WTC11 (cell line): ENCODE data around the gene PIK3R2. TPM values are rescaled to one million over a fixed set of nuclear protein-coding genes. Genes with fewer than 3 reads are reported as not detected.

Experiments used
- ATAC-seq: fragments of 200-7000 bp; cut with Tn5 transposase; 2 replicates; pipeline ENCODE4 v1.10.0; 2021; ENCODE audit warnings: mild to moderate bottlenecking, moderate library complexity
- CTCF ChIA-PET: fragments of 300-600 bp; sonication (Branson Sonifier 250); formaldehyde crosslinking; loops from one replicate; lab custom pipeline; 2021; ENCODE audit warnings: antibody characterized with exemption; lab: Charles Lee
- POLR2A ChIA-PET: fragments of 350-600 bp; sonication (Branson Sonifier 250); formaldehyde crosslinking; loops from one replicate; lab custom pipeline; 2021; ENCODE audit warnings: antibody characterized with exemption; lab: Charles Lee
- DNase-seq: peaks from one replicate; pipeline ENCODE4 v3.0.0; 2021; ENCODE audit warnings: low spot score
- H3K27ac Mint-ChIP-seq: 2 replicates; pipeline ENCODE4 v1.8.0; 2021; ENCODE audit warnings: mixed read lengths
- H3K27me3 Mint-ChIP-seq: 2 replicates; pipeline ENCODE4 v1.8.0; 2021; ENCODE audit warnings: low read depth, mild to moderate bottlenecking, moderate library complexity, mixed read lengths
- H3K36me3 Mint-ChIP-seq: 2 replicates; pipeline ENCODE4 v1.8.0; 2021; ENCODE audit warnings: mixed read lengths
- H3K4me1 Mint-ChIP-seq: 2 replicates; pipeline ENCODE4 v1.8.0; 2022; ENCODE audit warnings: mixed read lengths
- H3K4me3 Mint-ChIP-seq: 2 replicates; pipeline ENCODE4 v1.8.0; 2021; ENCODE audit warnings: mild to moderate bottlenecking, moderate library complexity, mixed read lengths
- H3K9me3 Mint-ChIP-seq: 2 replicates; pipeline ENCODE4 v1.8.0; 2021; ENCODE audit warnings: mixed read lengths
- ATF1 ChIP-seq: sonication (generic); formaldehyde crosslinking; IDR thresholded peaks from 2 replicates; pipeline ENCODE4 v1.8.1; 2023; ENCODE audit warnings: mild to moderate bottlenecking, moderate library complexity, missing genetic modification reagents
- ATF3 ChIP-seq: sonication (generic); formaldehyde crosslinking; conservative IDR thresholded peaks from 2 replicates; pipeline ENCODE4 v1.8.1; 2022; ENCODE audit warnings: mild to moderate bottlenecking, missing genetic modification reagents
- CREB1 ChIP-seq: sonication (generic); formaldehyde crosslinking; IDR thresholded peaks from 2 replicates; pipeline ENCODE4 v1.8.0; 2023; ENCODE audit warnings: mild to moderate bottlenecking, missing genetic modification reagents
- CTCF ChIP-seq: fragments of 200-600 bp; IDR thresholded peaks from 2 replicates; pipeline ENCODE4 v1.8.0; 2022; ENCODE audit warnings: antibody characterized with exemption
- EMX1 ChIP-seq: fragments of 250-450 bp; sonication (Bioruptor Pico); IDR thresholded peaks from 2 replicates; pipeline ENCODE4 v1.8.0; 2021; ENCODE audit warnings: mild to moderate bottlenecking
- ETV6 ChIP-seq: sonication (generic); formaldehyde crosslinking; IDR thresholded peaks from 2 replicates; pipeline ENCODE4 v1.8.1; 2022; ENCODE audit warnings: mild to moderate bottlenecking, missing genetic modification reagents
- HMGA2 ChIP-seq: fragments of 250-450 bp; sonication (Bioruptor Pico); IDR thresholded peaks from 2 replicates; pipeline ENCODE4 v1.4.0; 2021; ENCODE audit warnings: mild to moderate bottlenecking, moderate library complexity
- HMGXB4 ChIP-seq: sonication (generic); formaldehyde crosslinking; IDR thresholded peaks from 2 replicates; pipeline ENCODE4 v1.8.1; 2023; ENCODE audit warnings: mild to moderate bottlenecking, moderate library complexity, missing genetic modification reagents
- KAT7 ChIP-seq: sonication (generic); formaldehyde crosslinking; IDR thresholded peaks from 2 replicates; pipeline ENCODE4 v1.8.1; 2023; ENCODE audit warnings: missing genetic modification reagents, mild to moderate bottlenecking, borderline replicate concordance
- MXD4 ChIP-seq: fragments of 250-450 bp; sonication (Bioruptor Pico); IDR thresholded peaks from 2 replicates; pipeline ENCODE4 v1.8.0; 2021; ENCODE audit warnings: mild to moderate bottlenecking, moderate library complexity, borderline replicate concordance
- NFATC4 ChIP-seq: fragments of 250-450 bp; sonication (Bioruptor Pico); IDR thresholded peaks from 2 replicates; pipeline ENCODE4 v1.9.0; 2021; ENCODE audit warnings: mild to moderate bottlenecking
- NFE2L1 ChIP-seq: sonication (generic); formaldehyde crosslinking; IDR thresholded peaks from 2 replicates; pipeline ENCODE4 v1.8.1; 2023; ENCODE audit warnings: missing genetic modification reagents
- NR3C1 ChIP-seq: sonication (generic); formaldehyde crosslinking; conservative IDR thresholded peaks from 2 replicates; pipeline ENCODE4 v1.8.1; 2023; ENCODE audit warnings: low read depth, mild to moderate bottlenecking, missing genetic modification reagents
- OVOL2 ChIP-seq: fragments of 250-450 bp; sonication (Bioruptor Pico); IDR thresholded peaks from 2 replicates; pipeline ENCODE4 v1.9.0; 2021; ENCODE audit warnings: mild to moderate bottlenecking, borderline replicate concordance
- PRDM15 ChIP-seq: sonication (generic); formaldehyde crosslinking; IDR thresholded peaks from 2 replicates; pipeline ENCODE4 v1.8.0; 2022; ENCODE audit warnings: missing genetic modification reagents
- PRRX2 ChIP-seq: fragments of 250-450 bp; sonication (Bioruptor Pico); IDR thresholded peaks from 2 replicates; pipeline ENCODE4 v1.8.0; 2021; ENCODE audit warnings: mild to moderate bottlenecking
- SMAD3 ChIP-seq: sonication (generic); formaldehyde crosslinking; IDR thresholded peaks from 2 replicates; pipeline ENCODE4 v1.8.0; 2022; ENCODE audit warnings: missing genetic modification reagents, mild to moderate bottlenecking, borderline replicate concordance
- SOX15 ChIP-seq: fragments of 250-450 bp; sonication (Bioruptor Pico); IDR thresholded peaks from 2 replicates; pipeline ENCODE4 v1.9.0; 2021; ENCODE audit warnings: mild to moderate bottlenecking
- SP1 ChIP-seq: sonication (generic); formaldehyde crosslinking; conservative IDR thresholded peaks from 2 replicates; pipeline ENCODE4 v1.8.1; 2022; ENCODE audit warnings: missing genetic modification reagents
- STAT6 ChIP-seq: sonication (generic); formaldehyde crosslinking; conservative IDR thresholded peaks from 2 replicates; pipeline ENCODE4 v1.8.1; 2023; ENCODE audit warnings: mild to moderate bottlenecking, low read depth, missing genetic modification reagents, moderate library complexity
- USF2 ChIP-seq: sonication (generic); formaldehyde crosslinking; IDR thresholded peaks from 2 replicates; pipeline ENCODE4 v1.8.1; 2023; ENCODE audit warnings: mild to moderate bottlenecking, missing genetic modification reagents, moderate library complexity
- ZMAT4 ChIP-seq: fragments of 250-450 bp; sonication (Bioruptor Pico); IDR thresholded peaks from 2 replicates; pipeline ENCODE4 v1.9.0; 2021; ENCODE audit warnings: mild to moderate bottlenecking
- ZNF121 ChIP-seq: sonication (generic); formaldehyde crosslinking; IDR thresholded peaks from 2 replicates; pipeline ENCODE4 v1.8.0; 2023; ENCODE audit warnings: missing genetic modification reagents
- ZNF232 ChIP-seq: sonication (generic); formaldehyde crosslinking; IDR thresholded peaks from 2 replicates; pipeline ENCODE4 v1.8.0; 2022; ENCODE audit warnings: mild to moderate bottlenecking, missing genetic modification reagents
- ZNF512 ChIP-seq: sonication (generic); formaldehyde crosslinking; IDR thresholded peaks from 2 replicates; pipeline ENCODE4 v1.8.1; 2022; ENCODE audit warnings: missing genetic modification reagents, borderline replicate concordance
- ZNF671 ChIP-seq: fragments of 250-450 bp; sonication (Bioruptor Pico); IDR thresholded peaks from 2 replicates; pipeline ENCODE4 v1.8.0; 2021; ENCODE audit warnings: mild to moderate bottlenecking
- total RNA-seq: library from RNA; stranded (reverse); gene quantifications from 3 replicates; pipeline ENCODE4 v1.2.3, GENCODE V29; 2021

PIK3R2 gene
- total RNA-seq, 1 experiment from 2014 or later: 56.9 TPM

GRCh38 chr19:18160971-18161635 is 8.1 kb downstream of the PIK3R2 start:
- CTCF ChIA-PET: interaction anchor here (0.5 to 2.4 kb wide), 46 partner anchors 9 to 227 kb away, joined by 3 to 40 read pairs (median 4); partner anchors contain the start of genes IFI30, IQCN, MAST3 and MPV17L2
- peaks cover 15% of the 10 kb centered on the region for H3K4me1 Mint-ChIP-seq
- peak; percentile 77 for DNase-seq
- TF ChIP-seq ZNF121 (CRISPR knock-in tag): no peak
- TF ChIP-seq SOX15 (CRISPR knock-in tag): no peak
- TF ChIP-seq MXD4 (CRISPR knock-in tag): no peak
- no peak for TF ChIP-seq NFE2L1
- TF ChIP-seq ATF3 (CRISPR knock-in tag): no peak
- TF ChIP-seq STAT6: no peak
- no peak for TF ChIP-seq CREB1 (CRISPR knock-in tag)
- TF ChIP-seq ZNF232: no peak
- TF ChIP-seq SMAD3 (CRISPR knock-in tag): no peak
- no peak for TF ChIP-seq HMGA2 (CRISPR knock-in tag)
- no peak for TF ChIP-seq KAT7 (CRISPR knock-in tag)
- TF ChIP-seq NR3C1 (CRISPR knock-in tag): no peak
- TF ChIP-seq ZNF512 (CRISPR knock-in tag): no peak
- no peak for TF ChIP-seq EMX1 (CRISPR knock-in tag)
- TF ChIP-seq SP1: peak; percentile 90
- no peak for TF ChIP-seq ZNF671
- no peak for TF ChIP-seq ETV6 (CRISPR knock-in tag)
- no peak for TF ChIP-seq OVOL2
- no peak for TF ChIP-seq NFATC4 (CRISPR knock-in tag)
- 0 out of 2 replicates have a peak, but pooled peaks have one; percentile 1 for TF ChIP-seq PRDM15 (CRISPR knock-in tag)
- 0 out of 2 replicates have a peak, but pooled peaks have one; percentile 19 for TF ChIP-seq HMGXB4 (CRISPR knock-in tag)
- no peak for TF ChIP-seq ATF1
- TF ChIP-seq CTCF: peak; percentile 64; the same call in 1 of the 2 replicates
- no peak for TF ChIP-seq USF2 (CRISPR knock-in tag)
- TF ChIP-seq PRRX2 (CRISPR knock-in tag): no peak
- no peak for TF ChIP-seq ZMAT4 (CRISPR knock-in tag)

More at GRCh38 chr19:18160971-18161635, 8.1 kb downstream of the PIK3R2 start:
- ATAC-seq: peak; percentile 84
- H3K4me3 Mint-ChIP-seq: peak overlapping the region; percentile 42
- peaks cover 27% of the 10 kb centered on the region for H3K36me3 Mint-ChIP-seq
- H3K27ac Mint-ChIP-seq: no peak overlapping the region
- no peaks in the 10 kb centered on the region for H3K9me3 Mint-ChIP-seq
- no peaks in the 10 kb centered on the region for H3K27me3 Mint-ChIP-seq
- POLR2A ChIA-PET: interaction anchor here (0.6 kb wide), 1 partner anchor 120 kb away, joined by 4 read pairs; the partner anchor contains the start of gene JUND
